Endothelial cell of umbilical vein (primary cell): Measurements from ENCODE around the gene EPB41L2. TPM values are rescaled to one million over a fixed set of nuclear protein-coding genes. Genes with fewer than 3 reads are reported as not detected.

Experiments used
- BruUV-seq: library from RNA; stranded (reverse); fragments of 400-500 nt; replicated peaks from 2 replicates; lab custom pipeline; 2021; lab: Mats Ljungman, UMichigan
- CTCF ChIA-PET: fragments of 300-600, 350-600 bp; sonication (Branson Sonifier 250); formaldehyde crosslinking; loops from one replicate; lab custom pipeline; 2021; ENCODE audit warnings: antibody characterized with exemption, inconsistent platforms; lab: Charles Lee
- POLR2A ChIA-PET: fragments of 300-600, 350-600 bp; sonication (Branson Sonifier 250); formaldehyde crosslinking; loops from one replicate; lab custom pipeline; 2021; ENCODE audit warnings: antibody characterized with exemption, inconsistent platforms; lab: Charles Lee
- DNase-seq: peaks from one replicate; pipeline ENCODE4 v3.0.0-alpha.2; 2011; ENCODE audit warnings: low read depth, low spot score
- FAIRE-seq: peaks from 2 replicates; lab custom pipeline; 2011; peaks lifted over from hg19 to GRCh38; lab: Jason Lieb, UNC
- H2AFZ ChIP-seq: 2 replicates; pipeline ENCODE4 v1.6.0; 2012; ENCODE audit warnings: low read depth, low read length, control low read depth, inconsistent platforms
- H3K27ac ChIP-seq: 2 replicates; pipeline ENCODE4 v1.5.1; 2011; ENCODE audit warnings: low read depth, mild to moderate bottlenecking, control low read depth, low read length, moderate library complexity; ENCODE audit not compliant: insufficient read depth
- H3K27me3 ChIP-seq, 2 experiments: 2 replicates each; pipeline versions ENCODE4 v1.6.0 to v1.6.1; 2011; ENCODE audit warnings: low read length in 2 of 2, mixed read lengths in 1 of 2; ENCODE audit not compliant: control insufficient read depth in 2 of 2, insufficient read depth in 2 of 2
- H3K36me3 ChIP-seq, 2 experiments: 2 replicates in 1 of 2; 3 replicates in 1 of 2; pipeline ENCODE4 v1.5.1; 2011; ENCODE audit warnings: low read length in 2 of 2, mild to moderate bottlenecking in 1 of 2, moderate library complexity in 1 of 2; ENCODE audit not compliant: control insufficient read depth in 2 of 2, insufficient read depth in 2 of 2; ENCODE audit errors: extremely low read depth in 1 of 2
- H3K4me1 ChIP-seq: 3 replicates; pipeline ENCODE4 v1.5.1; 2011; ENCODE audit warnings: mild to moderate bottlenecking, low read length; ENCODE audit not compliant: control insufficient read depth, insufficient read depth; ENCODE audit errors: extremely low read depth
- H3K4me2 ChIP-seq: 2 replicates; pipeline ENCODE4 v1.6.1; 2011; ENCODE audit warnings: low read length, control low read depth, mixed read lengths; ENCODE audit not compliant: insufficient read depth
- H3K4me3 ChIP-seq, 3 experiments: fragments of 200-600 bp in 1 of 3; sonication (generic), shearing (Covaris generic) in 1 of 3; replicated peaks in 1 of 3; 2 replicates each; pipeline ENCODE4 v1.5.1; 2011 to 2016; ENCODE audit warnings: control low read depth in 3 of 3, low read length in 3 of 3, mild to moderate bottlenecking in 2 of 3, inconsistent platforms in 1 of 3, low read depth in 1 of 3, moderate library complexity in 1 of 3; ENCODE audit not compliant: insufficient read depth in 1 of 3
- H3K79me2 ChIP-seq: 2 replicates; pipeline ENCODE4 v1.6.0; 2012; ENCODE audit warnings: low read length, inconsistent platforms; ENCODE audit not compliant: control insufficient read depth, insufficient read depth
- H3K9ac ChIP-seq: replicated peaks from 2 replicates; pipeline ENCODE3; 2011; ENCODE audit warnings: low read length, control low read depth; ENCODE audit not compliant: insufficient read depth; ENCODE audit errors: extremely low read depth
- H3K9me1 ChIP-seq: replicated peaks from 3 replicates; pipeline ENCODE4 v1.6.0; 2011; ENCODE audit warnings: mild to moderate bottlenecking, low read length; ENCODE audit not compliant: control insufficient read depth, insufficient read depth; ENCODE audit errors: extremely low read depth
- H3K9me3 ChIP-seq: replicated peaks from 2 replicates; pipeline ENCODE4 v1.5.1; 2012; ENCODE audit warnings: low read length, inconsistent platforms; ENCODE audit not compliant: control insufficient read depth, insufficient read depth
- H4K20me1 ChIP-seq: replicated peaks from 2 replicates; pipeline ENCODE3; 2011; ENCODE audit warnings: mild to moderate bottlenecking, low read length; ENCODE audit not compliant: control insufficient read depth, insufficient read depth; ENCODE audit errors: extremely low read depth
- CTCF ChIP-seq, 2 donors: IDR thresholded peaks; 1 replicate in 1 of 2; 2 replicates in 1 of 2; pipeline ENCODE4 v1.5.1; 2011; ENCODE audit warnings: low read length in 2 of 2, mild to moderate bottlenecking in 2 of 2, moderate library complexity in 2 of 2, control low read depth in 1 of 2, inconsistent platforms in 1 of 2, low read depth in 1 of 2; ENCODE audit not compliant: insufficient read depth in 1 of 2; ENCODE audit errors: extremely low read depth in 1 of 2
- EZH2 ChIP-seq: IDR thresholded peaks from 2 replicates; pipeline ENCODE4 v1.6.1; 2012; ENCODE audit warnings: borderline replicate concordance, low read depth, mild to moderate bottlenecking, moderate library complexity, low read length, inconsistent platforms; ENCODE audit not compliant: severe bottlenecking
- FOS ChIP-seq: IDR thresholded peaks from 2 replicates; pipeline ENCODE4 v1.6.1; 2011; ENCODE audit warnings: mild to moderate bottlenecking, low read length, moderate library complexity, borderline replicate concordance; ENCODE audit not compliant: insufficient read depth
- GATA2 ChIP-seq: IDR thresholded peaks from 2 replicates; pipeline ENCODE4 v1.7.0; 2011; ENCODE audit warnings: low read depth, mild to moderate bottlenecking, moderate library complexity, mixed read lengths, low read length; ENCODE audit not compliant: insufficient read length, insufficient read depth
- JUN ChIP-seq: IDR thresholded peaks from 2 replicates; pipeline ENCODE4 v1.6.1; 2011; ENCODE audit warnings: borderline replicate concordance, low read depth; ENCODE audit not compliant: insufficient read length, insufficient read depth
- MAX ChIP-seq: IDR thresholded peaks from 2 replicates; pipeline ENCODE4 v1.6.1; 2011; ENCODE audit not compliant: insufficient read depth, insufficient read length
- MYC ChIP-seq: IDR thresholded peaks from one replicate; pipeline ENCODE4 v1.6.1; 2011; ENCODE audit warnings: mild to moderate bottlenecking, low read depth, low read length
- POLR2A ChIP-seq: IDR thresholded peaks from 2 replicates; pipeline ENCODE4 v1.6.1; 2012; ENCODE audit warnings: low read depth, mild to moderate bottlenecking, control low read depth, low read length
- POLR2AphosphoS5 ChIP-seq: IDR thresholded peaks from 2 replicates; pipeline ENCODE4 v1.6.1; 2012; ENCODE audit warnings: low read depth, mild to moderate bottlenecking, control low read depth, low read length, moderate library complexity; ENCODE audit not compliant: insufficient read depth
- dilution Hi-C: fragments of 300-500 bp; cut with MboI; formaldehyde crosslinking; loops from one replicate; pipeline ENCODE4 v1.15.0; 2019; ENCODE audit warnings: low sequenced_read_pairs; ENCODE audit not compliant: extremely low pct_ligation_motif_present
- intact Hi-C: fragments of 100-400 bp; cut with micrococcal nuclease; formaldehyde crosslinking; loops from one replicate; pipeline ENCODE4 v1.10.0; 2022
- polyA plus RNA-seq, 4 experiments: library from polyadenylated mRNA; depleted of rRNA in 3 of 4; stranded (reverse) in 3 of 4; unstranded in 1 of 4; fragments of >200 nt; gene quantifications; 2 replicates each; pipeline versions ENCODE4 v1.2.1 to v1.2.3, GENCODE V29; 2011 to 2012; ENCODE audit warnings: missing spikeins in 1 of 4
- total RNA-seq: library from RNA; stranded (reverse); gene quantifications from 2 replicates; pipeline ENCODE4 v1.2.3, GENCODE V29; 2021

The EPB41L2 gene
- total and polyA plus RNA-seq, 2 donors (not counting 3 experiments of a cell fraction or from before 2014, with no cell fraction given), result 26.5 to 87.7 TPM

GRCh38 chr6:130937942-130938604, 125.0 kb downstream of the EPB41L2 start:
- BruUV-seq, result no TSS peak
- Histone ChIP-seq H2AFZ (no peak overlapping the region), H3K36me3 (no peaks in the 10 kb centered on the region), H3K79me2 (peaks cover 2% of the 10 kb centered on the region), H3K9me3 (no peaks in the 10 kb centered on the region), H3K4me1 (no peaks in the 10 kb centered on the region), H3K9me1 (no peaks in the 10 kb centered on the region), H4K20me1 (no peaks in the 10 kb centered on the region), H3K9ac (no peak overlapping the region), H3K27ac (no peak overlapping the region), H3K4me3 (no peak overlapping the region), H3K4me2 (no peak overlapping the region), H3K27me3 (no peaks in the 10 kb centered on the region)
- DNase-seq (no peak), FAIRE-seq (no peak)
- TF ChIP-seq CTCF (IDR thresholded peaks at IDR 0.05; ENCODE audit: extremely low read depth in 1 of 2, insufficient read depth in 1 of 2, low read depth in 1 of 2, low read length in 2 of 2) (no peak), GATA2 (no peak), JUN (no peak), POLR2AphosphoS5 (no peak), EZH2 (no peak), POLR2A (no peak), MYC (no peak), MAX (no peak), FOS (no peak)
- ChIA-PET POLR2A (no interaction called here), CTCF (no interaction called here)
- dilution Hi-C loops, result no loop called here
- intact Hi-C loops, result no loop called here
